A549 (cell line): ENCODE data around the gene OR13D1. TPM values are rescaled to one million over a fixed set of nuclear protein-coding genes. Genes with fewer than 3 reads are reported as not detected.
A peak's percentile ranks its signal among the peaks of the same experiment; 100 is the strongest.

Source experiments
- ATAC-seq, 2 experiments: fragments of 200-7000 bp in 1 of 2; fragments of >200 bp in 1 of 2; cut with Nextera tagmentation in 1 of 2; cut with Tn5 transposase in 1 of 2; 3 replicates each; pipeline versions ENCODE4 v1.8.0 to v1.9.1; 2018 to 2020; ENCODE audit warnings: mild to moderate bottlenecking in 1 of 2, moderate library complexity in 1 of 2
- CTCF ChIA-PET: fragments of 300-600 bp; sonication (Branson Sonifier 250); formaldehyde crosslinking; extraction: SDS; loops from one replicate; lab custom pipeline; 2021; ENCODE audit warnings: antibody characterized with exemption, inconsistent platforms; lab: Yijun Ruan, JAX
- POLR2A ChIA-PET: fragments of 350-600 bp; formaldehyde crosslinking; extraction: SDS; loops from one replicate; lab custom pipeline; 2021; ENCODE audit warnings: antibody characterized with exemption, inconsistent platforms; lab: Yijun Ruan, JAX
- DNase-seq, 2 experiments: peaks; one replicate each; pipeline versions ENCODE4 v3.0.0 to v3.0.0-alpha.2; 2011 to 2016; ENCODE audit warnings: low read depth in 1 of 2, low spot score in 1 of 2
- FAIRE-seq: peaks from 2 replicates; lab custom pipeline; 2011; peaks lifted over from hg19 to GRCh38; lab: Jason Lieb, UNC
- H3K27ac ChIP-seq, 2 experiments: fragments of >200 bp; sonication (Bioruptor Twin); formaldehyde crosslinking; 3 replicates each; pipeline ENCODE4 v1.5.1; 2016 to 2017
- H3K4me1 ChIP-seq: fragments of >200 bp; sonication (Bioruptor Twin); formaldehyde crosslinking; 3 replicates; pipeline ENCODE4 v1.6.1; 2016
- H3K4me2 ChIP-seq: fragments of >200 bp; sonication (Bioruptor Twin); formaldehyde crosslinking; 3 replicates; pipeline ENCODE4 v1.6.1; 2016
- H3K4me3 ChIP-seq: fragments of >200 bp; sonication (Bioruptor Twin); formaldehyde crosslinking; 3 replicates; pipeline ENCODE4 v1.5.1; 2016
- H3K9me3 ChIP-seq: fragments of >200 bp; sonication (Bioruptor Twin); formaldehyde crosslinking; 3 replicates; pipeline ENCODE4 v1.6.1; 2016
- ESRRA ChIP-seq: fragments of 150-350 bp; IDR thresholded peaks from 2 replicates; pipeline ENCODE4 v1.6.1; 2014; ENCODE audit warnings: mild to moderate bottlenecking, low read length, borderline replicate concordance
- RAD21 ChIP-seq, 2 experiments: fragments of >200 bp in 1 of 2; sonication (Bioruptor Twin) in 1 of 2; formaldehyde crosslinking in 1 of 2; IDR thresholded peaks in 1 of 2; conservative IDR thresholded peaks in 1 of 2; 2 replicates in 1 of 2; 3 replicates in 1 of 2; pipeline ENCODE4 v1.6.1; 2012 to 2018; ENCODE audit warnings: inconsistent platforms in 1 of 2
- SMC3 ChIP-seq: fragments of >200 bp; sonication (Bioruptor Twin); formaldehyde crosslinking; IDR thresholded peaks from 3 replicates; pipeline ENCODE4 v1.6.1; 2018; ENCODE audit warnings: inconsistent platforms
- WGBS: methylation state at CpG from one replicate; pipeline ENCODE4 v1.1.6; 2017; ENCODE audit errors: missing lambda C conversion rate; 5-methylcytosine and 5-hydroxymethylcytosine counted together
- polyA plus RNA-seq, 4 experiments: library from polyadenylated mRNA; depleted of rRNA in 3 of 4; stranded (reverse); fragments of >200 nt; fragmentation: RNase III in 1 of 4; extraction: RNeasy Plus Mini Kit Qiagen cat#74134 plus additional on column Dnase treatment in 1 of 4; gene quantifications; 2 replicates in 3 of 4; 3 replicates in 1 of 4; pipeline ENCODE4 v1.2.3, GENCODE V29; 2011 to 2017
- TF ChIP-seq, protein P1 (sequence below): fragments of >200 bp; sonication (Bioruptor Twin); formaldehyde crosslinking; IDR thresholded peaks from 3 replicates; pipeline ENCODE4 v1.5.1; 2016

OR13D1 gene
- polyA plus RNA-seq, 2 of the 4 experiments (the other 2 are of a cell fraction) = not detected

DNA sequence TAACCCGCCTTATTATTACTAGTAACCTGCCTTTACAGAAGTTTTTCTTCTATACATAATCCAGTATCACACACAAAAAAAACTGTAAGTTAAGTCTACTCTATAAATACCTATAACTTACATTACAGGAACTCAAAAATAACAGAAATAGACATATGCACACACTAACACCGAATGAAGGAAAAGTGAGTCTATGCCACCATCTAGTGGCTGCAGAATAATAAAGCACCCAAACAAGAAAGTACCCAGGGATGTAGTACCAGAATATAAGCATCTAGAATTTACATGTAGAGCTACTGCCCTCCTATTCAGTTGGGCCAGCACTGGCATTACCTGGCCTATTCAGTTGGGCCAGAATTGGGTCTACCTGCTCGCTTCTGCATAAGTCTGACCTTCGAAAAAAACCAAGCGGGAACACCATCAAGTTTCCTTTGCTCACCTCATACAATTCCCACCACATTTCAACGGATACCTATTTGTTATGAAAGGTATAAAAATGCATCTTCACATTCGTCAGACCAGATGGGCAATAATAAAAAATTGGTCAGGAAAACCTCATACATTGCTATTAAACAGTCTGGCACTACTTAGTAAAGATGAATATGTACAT, 49.2 kb downstream of the OR13D1 start:
- Histone ChIP-seq H3K9me3 (no peaks in the 10 kb centered on the region), H3K4me2 (no peak overlapping the region), H3K4me3 (no peak overlapping the region), H3K27ac (no peak overlapping the region), H3K4me1 (peaks cover 10% of the 10 kb centered on the region; the same call in 1 of the 3 replicates)
- DNase-seq (peak; percentile 41 to 74), ATAC-seq (peak; percentile 23 to 44; a peak in 5 of 6 replicates), FAIRE-seq (no peak)
- WGBS = 3% methylated on average over 7 of the region's 7 CpGs
- ChIA-PET CTCF (interaction anchor here (0.6 to 1.7 kb wide), 6 partner anchors 23 to 573 kb away, joined by 3 to 5 read pairs (median 4); no protein-coding TSS in a partner anchor), POLR2A (no interaction called here)
- peak; percentile 86 to 92 for TF ChIP-seq RAD21 (conservative IDR thresholded peaks at IDR 0.05 in 1 of 2, IDR thresholded peaks at IDR 0.05 in 1 of 2)
- no peak for TF ChIP-seq ESRRA
- TF ChIP-seq SMC3 = peak; percentile 65
- TF ChIP-seq, protein P1, sequence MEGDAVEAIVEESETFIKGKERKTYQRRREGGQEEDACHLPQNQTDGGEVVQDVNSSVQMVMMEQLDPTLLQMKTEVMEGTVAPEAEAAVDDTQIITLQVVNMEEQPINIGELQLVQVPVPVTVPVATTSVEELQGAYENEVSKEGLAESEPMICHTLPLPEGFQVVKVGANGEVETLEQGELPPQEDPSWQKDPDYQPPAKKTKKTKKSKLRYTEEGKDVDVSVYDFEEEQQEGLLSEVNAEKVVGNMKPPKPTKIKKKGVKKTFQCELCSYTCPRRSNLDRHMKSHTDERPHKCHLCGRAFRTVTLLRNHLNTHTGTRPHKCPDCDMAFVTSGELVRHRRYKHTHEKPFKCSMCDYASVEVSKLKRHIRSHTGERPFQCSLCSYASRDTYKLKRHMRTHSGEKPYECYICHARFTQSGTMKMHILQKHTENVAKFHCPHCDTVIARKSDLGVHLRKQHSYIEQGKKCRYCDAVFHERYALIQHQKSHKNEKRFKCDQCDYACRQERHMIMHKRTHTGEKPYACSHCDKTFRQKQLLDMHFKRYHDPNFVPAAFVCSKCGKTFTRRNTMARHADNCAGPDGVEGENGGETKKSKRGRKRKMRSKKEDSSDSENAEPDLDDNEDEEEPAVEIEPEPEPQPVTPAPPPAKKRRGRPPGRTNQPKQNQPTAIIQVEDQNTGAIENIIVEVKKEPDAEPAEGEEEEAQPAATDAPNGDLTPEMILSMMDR = peak; percentile 84

Other genes with a start within 250 kb of the OR13D1 start
- gene OR13F1, start 190.3 kb upstream of the OR13D1 start, polyA plus RNA-seq (2011; rRNA removed) = not detected in 2 replicates
- not detected in 3 replicates for gene OR13F1, start 190.3 kb upstream of the OR13D1 start, polyA plus RNA-seq (2017; fragmentation: RNase III; extraction: RNeasy Plus Mini Kit Qiagen cat#74134 plus additional on column Dnase treatment)
- not detected in 2 replicates for gene OR13C4, start 167.3 kb upstream of the OR13D1 start, polyA plus RNA-seq (2011; rRNA removed)
- gene OR13C4, start 167.3 kb upstream of the OR13D1 start, polyA plus RNA-seq (2017; fragmentation: RNase III; extraction: RNeasy Plus Mini Kit Qiagen cat#74134 plus additional on column Dnase treatment) = not detected in 3 replicates
- not detected in 2 replicates for gene OR13C3, start 157.7 kb upstream of the OR13D1 start, polyA plus RNA-seq (2011; rRNA removed)
- not detected in 3 replicates for gene OR13C3, start 157.7 kb upstream of the OR13D1 start, polyA plus RNA-seq (2017; fragmentation: RNase III; extraction: RNeasy Plus Mini Kit Qiagen cat#74134 plus additional on column Dnase treatment)
- gene OR13C8, start 125.3 kb upstream of the OR13D1 start, polyA plus RNA-seq (2011; rRNA removed) = not detected in 2 replicates
- gene OR13C8, start 125.3 kb upstream of the OR13D1 start, polyA plus RNA-seq (2017; fragmentation: RNase III; extraction: RNeasy Plus Mini Kit Qiagen cat#74134 plus additional on column Dnase treatment) = not detected in 3 replicates
- not detected in 2 replicates for gene OR13C5, start 95.1 kb upstream of the OR13D1 start, polyA plus RNA-seq (2011; rRNA removed)
- not detected in 3 replicates for gene OR13C5, start 95.1 kb upstream of the OR13D1 start, polyA plus RNA-seq (2017; fragmentation: RNase III; extraction: RNeasy Plus Mini Kit Qiagen cat#74134 plus additional on column Dnase treatment)
- gene OR13C2, start 88.9 kb upstream of the OR13D1 start, polyA plus RNA-seq (2011; rRNA removed) = not detected in 2 replicates
- not detected in 3 replicates for gene OR13C2, start 88.9 kb upstream of the OR13D1 start, polyA plus RNA-seq (2017; fragmentation: RNase III; extraction: RNeasy Plus Mini Kit Qiagen cat#74134 plus additional on column Dnase treatment)
- not detected in 2 replicates for gene OR13C9, start 76.3 kb upstream of the OR13D1 start, polyA plus RNA-seq (2011; rRNA removed)
- gene OR13C9, start 76.3 kb upstream of the OR13D1 start, polyA plus RNA-seq (2017; fragmentation: RNase III; extraction: RNeasy Plus Mini Kit Qiagen cat#74134 plus additional on column Dnase treatment) = not detected in 3 replicates
- 33.5 and 34.5 TPM in 2 replicates for gene NIPSNAP3A, start 53.2 kb downstream of the OR13D1 start, polyA plus RNA-seq (2011; rRNA removed)
- gene NIPSNAP3A, start 53.2 kb downstream of the OR13D1 start, polyA plus RNA-seq (2017; fragmentation: RNase III; extraction: RNeasy Plus Mini Kit Qiagen cat#74134 plus additional on column Dnase treatment) = 19.3 to 20.8 TPM (median 20.1 TPM) in 3 replicates
- 2.9 and 3.4 TPM in 2 replicates for gene NIPSNAP3B, start 69.6 kb downstream of the OR13D1 start, polyA plus RNA-seq (2011; rRNA removed)
- gene NIPSNAP3B, start 69.6 kb downstream of the OR13D1 start, polyA plus RNA-seq (2017; fragmentation: RNase III; extraction: RNeasy Plus Mini Kit Qiagen cat#74134 plus additional on column Dnase treatment) = 1.00 to 2.0 TPM (median 1.7 TPM) in 3 replicates
- 12.0 and 15.5 TPM in 2 replicates for gene ABCA1, start 233.6 kb downstream of the OR13D1 start, polyA plus RNA-seq (2011; rRNA removed)
- gene ABCA1, start 233.6 kb downstream of the OR13D1 start, polyA plus RNA-seq (2017; fragmentation: RNase III; extraction: RNeasy Plus Mini Kit Qiagen cat#74134 plus additional on column Dnase treatment) = 3.1 to 5.0 TPM (median 3.6 TPM) in 3 replicates